WTC11 (cell line): ENCODE measurements around the gene CYBB. TPM values are rescaled to one million over a fixed set of nuclear protein-coding genes. Genes with fewer than 3 reads are reported as not detected.

Experiments used
- ATAC-seq: fragments of 200-7000 bp; cut with Tn5 transposase; 2 replicates; pipeline ENCODE4 v1.10.0; 2021; ENCODE audit warnings: mild to moderate bottlenecking, moderate library complexity
- CTCF ChIA-PET: fragments of 300-600 bp; sonication (Branson Sonifier 250); formaldehyde crosslinking; loops from one replicate; lab custom pipeline; 2021; ENCODE audit warnings: antibody characterized with exemption; lab: Charles Lee
- POLR2A ChIA-PET: fragments of 350-600 bp; sonication (Branson Sonifier 250); formaldehyde crosslinking; loops from one replicate; lab custom pipeline; 2021; ENCODE audit warnings: antibody characterized with exemption; lab: Charles Lee
- DNase-seq: peaks from one replicate; pipeline ENCODE4 v3.0.0; 2021; ENCODE audit warnings: low spot score
- H3K27ac Mint-ChIP-seq: 2 replicates; pipeline ENCODE4 v1.8.0; 2021; ENCODE audit warnings: mixed read lengths
- H3K27me3 Mint-ChIP-seq: 2 replicates; pipeline ENCODE4 v1.8.0; 2021; ENCODE audit warnings: low read depth, mild to moderate bottlenecking, moderate library complexity, mixed read lengths
- H3K36me3 Mint-ChIP-seq: 2 replicates; pipeline ENCODE4 v1.8.0; 2021; ENCODE audit warnings: mixed read lengths
- H3K4me1 Mint-ChIP-seq: 2 replicates; pipeline ENCODE4 v1.8.0; 2022; ENCODE audit warnings: mixed read lengths
- H3K4me3 Mint-ChIP-seq: 2 replicates; pipeline ENCODE4 v1.8.0; 2021; ENCODE audit warnings: mild to moderate bottlenecking, moderate library complexity, mixed read lengths
- H3K9me3 Mint-ChIP-seq: 2 replicates; pipeline ENCODE4 v1.8.0; 2021; ENCODE audit warnings: mixed read lengths
- ATF2 ChIP-seq: sonication (generic); formaldehyde crosslinking; IDR thresholded peaks from 2 replicates; pipeline ENCODE4 v1.8.1; 2022; ENCODE audit warnings: low read depth, missing genetic modification reagents, borderline replicate concordance
- E2F1 ChIP-seq: sonication (generic); formaldehyde crosslinking; IDR thresholded peaks from 2 replicates; pipeline ENCODE4 v1.8.0; 2022; ENCODE audit warnings: mild to moderate bottlenecking, missing genetic modification reagents
- EMX1 ChIP-seq: fragments of 250-450 bp; sonication (Bioruptor Pico); IDR thresholded peaks from 2 replicates; pipeline ENCODE4 v1.8.0; 2021; ENCODE audit warnings: mild to moderate bottlenecking
- ESRRA ChIP-seq: sonication (generic); formaldehyde crosslinking; IDR thresholded peaks from 2 replicates; pipeline ENCODE4 v1.8.1; 2022; ENCODE audit warnings: mild to moderate bottlenecking, missing genetic modification reagents, borderline replicate concordance
- GABPB1 ChIP-seq: sonication (generic); formaldehyde crosslinking; IDR thresholded peaks from 2 replicates; pipeline ENCODE4 v1.8.1; 2023; ENCODE audit warnings: mild to moderate bottlenecking, missing genetic modification reagents
- IRF2 ChIP-seq: sonication (generic); formaldehyde crosslinking; IDR thresholded peaks from 2 replicates; pipeline ENCODE4 v1.8.0; 2022; ENCODE audit warnings: low read depth, missing genetic modification reagents, borderline replicate concordance
- NR3C1 ChIP-seq: sonication (generic); formaldehyde crosslinking; conservative IDR thresholded peaks from 2 replicates; pipeline ENCODE4 v1.8.1; 2023; ENCODE audit warnings: low read depth, mild to moderate bottlenecking, missing genetic modification reagents
- PRRX2 ChIP-seq: fragments of 250-450 bp; sonication (Bioruptor Pico); IDR thresholded peaks from 2 replicates; pipeline ENCODE4 v1.8.0; 2021; ENCODE audit warnings: mild to moderate bottlenecking
- ZBTB43 ChIP-seq: sonication (generic); formaldehyde crosslinking; IDR thresholded peaks from 2 replicates; pipeline ENCODE4 v1.8.1; 2023; ENCODE audit warnings: mild to moderate bottlenecking, missing genetic modification reagents
- ZNF396 ChIP-seq: fragments of 250-450 bp; sonication (Bioruptor Pico); IDR thresholded peaks from 2 replicates; pipeline ENCODE4 v1.8.0; 2021; ENCODE audit warnings: mild to moderate bottlenecking, moderate library complexity, borderline replicate concordance
- ZNF423 ChIP-seq: fragments of 250-450 bp; sonication (Bioruptor Pico); IDR thresholded peaks from 2 replicates; pipeline ENCODE4 v2.1.2; 2022; ENCODE audit warnings: mild to moderate bottlenecking, moderate library complexity
- ZNF425 ChIP-seq: fragments of 250-450 bp; sonication (Bioruptor Pico); conservative IDR thresholded peaks from 2 replicates; pipeline ENCODE4 v1.9.0; 2021; ENCODE audit warnings: mild to moderate bottlenecking
- total RNA-seq: library from RNA; stranded (reverse); gene quantifications from 3 replicates; pipeline ENCODE4 v1.2.3, GENCODE V29; 2021
- TF ChIP-seq, protein P1 (sequence below): fragments of 250-450 bp; sonication (Bioruptor Pico); IDR thresholded peaks from 2 replicates; pipeline ENCODE4 v2.1.2; 2022; ENCODE audit warnings: mild to moderate bottlenecking, moderate library complexity
- TF ChIP-seq, protein P2 (sequence below): fragments of 250-450 bp; sonication (Bioruptor Pico); IDR thresholded peaks from 2 replicates; pipeline ENCODE4 v1.9.0; 2021; ENCODE audit warnings: mild to moderate bottlenecking, borderline replicate concordance
- TF ChIP-seq, protein P3 (sequence below): sonication (generic); formaldehyde crosslinking; IDR thresholded peaks from 2 replicates; pipeline ENCODE4 v1.8.1; 2023; ENCODE audit warnings: mild to moderate bottlenecking, missing genetic modification reagents, borderline replicate concordance
- TF ChIP-seq, protein P4 (sequence below): sonication (generic); formaldehyde crosslinking; IDR thresholded peaks from 2 replicates; pipeline ENCODE4 v1.8.1; 2022; ENCODE audit warnings: mild to moderate bottlenecking, moderate library complexity, missing genetic modification reagents

The CYBB gene
- total RNA-seq, 1 experiment from 2014 or later: 0.22 TPM

- ATAC-seq: no peak
- no peak for DNase-seq
- Mint-ChIP-seq H3K36me3 (no peaks in the 10 kb centered on the region), H3K9me3 (no peaks in the 10 kb centered on the region), H3K4me1 (0 out of 2 replicates have a peak, but pooled peaks cover 2% of the 10 kb centered on the region), H3K27ac (no peak overlapping the region)
- POLR2A ChIA-PET: no interaction called here
- CTCF ChIA-PET: no interaction called here
- TF ChIP-seq, protein P1, sequence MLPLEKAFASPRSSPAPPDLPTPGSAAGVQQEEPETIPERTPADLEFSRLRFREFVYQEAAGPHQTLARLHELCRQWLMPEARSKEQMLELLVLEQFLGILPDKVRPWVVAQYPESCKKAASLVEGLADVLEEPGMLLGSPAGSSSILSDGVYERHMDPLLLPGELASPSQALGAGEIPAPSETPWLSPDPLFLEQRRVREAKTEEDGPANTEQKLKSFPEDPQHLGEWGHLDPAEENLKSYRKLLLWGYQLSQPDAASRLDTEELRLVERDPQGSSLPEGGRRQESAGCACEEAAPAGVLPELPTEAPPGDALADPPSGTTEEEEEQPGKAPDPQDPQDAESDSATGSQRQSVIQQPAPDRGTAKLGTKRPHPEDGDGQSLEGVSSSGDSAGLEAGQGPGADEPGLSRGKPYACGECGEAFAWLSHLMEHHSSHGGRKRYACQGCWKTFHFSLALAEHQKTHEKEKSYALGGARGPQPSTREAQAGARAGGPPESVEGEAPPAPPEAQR (CRISPR knock-in tag): no peak
- TF ChIP-seq, protein P2, sequence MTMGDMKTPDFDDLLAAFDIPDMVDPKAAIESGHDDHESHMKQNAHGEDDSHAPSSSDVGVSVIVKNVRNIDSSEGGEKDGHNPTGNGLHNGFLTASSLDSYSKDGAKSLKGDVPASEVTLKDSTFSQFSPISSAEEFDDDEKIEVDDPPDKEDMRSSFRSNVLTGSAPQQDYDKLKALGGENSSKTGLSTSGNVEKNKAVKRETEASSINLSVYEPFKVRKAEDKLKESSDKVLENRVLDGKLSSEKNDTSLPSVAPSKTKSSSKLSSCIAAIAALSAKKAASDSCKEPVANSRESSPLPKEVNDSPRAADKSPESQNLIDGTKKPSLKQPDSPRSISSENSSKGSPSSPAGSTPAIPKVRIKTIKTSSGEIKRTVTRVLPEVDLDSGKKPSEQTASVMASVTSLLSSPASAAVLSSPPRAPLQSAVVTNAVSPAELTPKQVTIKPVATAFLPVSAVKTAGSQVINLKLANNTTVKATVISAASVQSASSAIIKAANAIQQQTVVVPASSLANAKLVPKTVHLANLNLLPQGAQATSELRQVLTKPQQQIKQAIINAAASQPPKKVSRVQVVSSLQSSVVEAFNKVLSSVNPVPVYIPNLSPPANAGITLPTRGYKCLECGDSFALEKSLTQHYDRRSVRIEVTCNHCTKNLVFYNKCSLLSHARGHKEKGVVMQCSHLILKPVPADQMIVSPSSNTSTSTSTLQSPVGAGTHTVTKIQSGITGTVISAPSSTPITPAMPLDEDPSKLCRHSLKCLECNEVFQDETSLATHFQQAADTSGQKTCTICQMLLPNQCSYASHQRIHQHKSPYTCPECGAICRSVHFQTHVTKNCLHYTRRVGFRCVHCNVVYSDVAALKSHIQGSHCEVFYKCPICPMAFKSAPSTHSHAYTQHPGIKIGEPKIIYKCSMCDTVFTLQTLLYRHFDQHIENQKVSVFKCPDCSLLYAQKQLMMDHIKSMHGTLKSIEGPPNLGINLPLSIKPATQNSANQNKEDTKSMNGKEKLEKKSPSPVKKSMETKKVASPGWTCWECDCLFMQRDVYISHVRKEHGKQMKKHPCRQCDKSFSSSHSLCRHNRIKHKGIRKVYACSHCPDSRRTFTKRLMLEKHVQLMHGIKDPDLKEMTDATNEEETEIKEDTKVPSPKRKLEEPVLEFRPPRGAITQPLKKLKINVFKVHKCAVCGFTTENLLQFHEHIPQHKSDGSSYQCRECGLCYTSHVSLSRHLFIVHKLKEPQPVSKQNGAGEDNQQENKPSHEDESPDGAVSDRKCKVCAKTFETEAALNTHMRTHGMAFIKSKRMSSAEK: no peak
- TF ChIP-seq NR3C1 (CRISPR knock-in tag) (no peak), GABPB1 (CRISPR knock-in tag) (no peak), ZNF396 (CRISPR knock-in tag) (no peak), ZBTB43 (CRISPR knock-in tag) (no peak), PRRX2 (CRISPR knock-in tag) (no peak), ESRRA (CRISPR knock-in tag) (no peak), ZNF425 (CRISPR knock-in tag) (no peak), ATF2 (CRISPR knock-in tag) (no peak), E2F1 (CRISPR knock-in tag) (no peak), ZNF423 (CRISPR knock-in tag) (no peak), IRF2 (no peak), EMX1 (no peak)
- TF ChIP-seq, protein P3, sequence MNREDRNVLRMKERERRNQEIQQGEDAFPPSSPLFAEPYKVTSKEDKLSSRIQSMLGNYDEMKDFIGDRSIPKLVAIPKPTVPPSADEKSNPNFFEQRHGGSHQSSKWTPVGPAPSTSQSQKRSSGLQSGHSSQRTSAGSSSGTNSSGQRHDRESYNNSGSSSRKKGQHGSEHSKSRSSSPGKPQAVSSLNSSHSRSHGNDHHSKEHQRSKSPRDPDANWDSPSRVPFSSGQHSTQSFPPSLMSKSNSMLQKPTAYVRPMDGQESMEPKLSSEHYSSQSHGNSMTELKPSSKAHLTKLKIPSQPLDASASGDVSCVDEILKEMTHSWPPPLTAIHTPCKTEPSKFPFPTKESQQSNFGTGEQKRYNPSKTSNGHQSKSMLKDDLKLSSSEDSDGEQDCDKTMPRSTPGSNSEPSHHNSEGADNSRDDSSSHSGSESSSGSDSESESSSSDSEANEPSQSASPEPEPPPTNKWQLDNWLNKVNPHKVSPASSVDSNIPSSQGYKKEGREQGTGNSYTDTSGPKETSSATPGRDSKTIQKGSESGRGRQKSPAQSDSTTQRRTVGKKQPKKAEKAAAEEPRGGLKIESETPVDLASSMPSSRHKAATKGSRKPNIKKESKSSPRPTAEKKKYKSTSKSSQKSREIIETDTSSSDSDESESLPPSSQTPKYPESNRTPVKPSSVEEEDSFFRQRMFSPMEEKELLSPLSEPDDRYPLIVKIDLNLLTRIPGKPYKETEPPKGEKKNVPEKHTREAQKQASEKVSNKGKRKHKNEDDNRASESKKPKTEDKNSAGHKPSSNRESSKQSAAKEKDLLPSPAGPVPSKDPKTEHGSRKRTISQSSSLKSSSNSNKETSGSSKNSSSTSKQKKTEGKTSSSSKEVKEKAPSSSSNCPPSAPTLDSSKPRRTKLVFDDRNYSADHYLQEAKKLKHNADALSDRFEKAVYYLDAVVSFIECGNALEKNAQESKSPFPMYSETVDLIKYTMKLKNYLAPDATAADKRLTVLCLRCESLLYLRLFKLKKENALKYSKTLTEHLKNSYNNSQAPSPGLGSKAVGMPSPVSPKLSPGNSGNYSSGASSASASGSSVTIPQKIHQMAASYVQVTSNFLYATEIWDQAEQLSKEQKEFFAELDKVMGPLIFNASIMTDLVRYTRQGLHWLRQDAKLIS (CRISPR knock-in tag): no peak
- TF ChIP-seq, protein P4, sequence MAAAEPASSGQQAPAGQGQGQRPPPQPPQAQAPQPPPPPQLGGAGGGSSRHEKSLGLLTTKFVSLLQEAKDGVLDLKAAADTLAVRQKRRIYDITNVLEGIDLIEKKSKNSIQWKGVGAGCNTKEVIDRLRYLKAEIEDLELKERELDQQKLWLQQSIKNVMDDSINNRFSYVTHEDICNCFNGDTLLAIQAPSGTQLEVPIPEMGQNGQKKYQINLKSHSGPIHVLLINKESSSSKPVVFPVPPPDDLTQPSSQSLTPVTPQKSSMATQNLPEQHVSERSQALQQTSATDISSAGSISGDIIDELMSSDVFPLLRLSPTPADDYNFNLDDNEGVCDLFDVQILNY: no peak
- TF ChIP-seq, all 79 proteins: peak for 0
- H3K4me3 Mint-ChIP-seq: no peak overlapping the region
- H3K27me3 Mint-ChIP-seq: no peaks in the 10 kb centered on the region
These were observed 7.0 kb downstream of the CYBB start for GRCh38 chrX:37786624-37787422.
